ENCODE measurements around the gene MCRS1.

GRCh38 chr12:49534731-49535278 is 33.1 kb downstream of the MCRS1 start:
- TF ChIP-seq EZH2 (IDR thresholded peaks at IDR 0.05; ENCODE audit: low read depth) (no peak), CTCF (conservative IDR thresholded peaks at IDR 0.05) (no peak)

All from PC-9 (cell line).